GM21825 (cell line): ENCODE measurements around the gene IL1B.
"Not testable (repeated sequence)": the region's sequence is repeated elsewhere in the genome, so short reads cannot be mapped to it uniquely, and the experiment has no call there.

Experiments used
- ATAC-seq: cut with Tn5 transposase; IDR thresholded peaks from one replicate; pipeline ENCODE4 v1.9.1; 2021; ENCODE audit warnings: mild to moderate bottlenecking, moderate library complexity; ENCODE audit not compliant: unreplicated experiment

Gene IL1B

DNA sequence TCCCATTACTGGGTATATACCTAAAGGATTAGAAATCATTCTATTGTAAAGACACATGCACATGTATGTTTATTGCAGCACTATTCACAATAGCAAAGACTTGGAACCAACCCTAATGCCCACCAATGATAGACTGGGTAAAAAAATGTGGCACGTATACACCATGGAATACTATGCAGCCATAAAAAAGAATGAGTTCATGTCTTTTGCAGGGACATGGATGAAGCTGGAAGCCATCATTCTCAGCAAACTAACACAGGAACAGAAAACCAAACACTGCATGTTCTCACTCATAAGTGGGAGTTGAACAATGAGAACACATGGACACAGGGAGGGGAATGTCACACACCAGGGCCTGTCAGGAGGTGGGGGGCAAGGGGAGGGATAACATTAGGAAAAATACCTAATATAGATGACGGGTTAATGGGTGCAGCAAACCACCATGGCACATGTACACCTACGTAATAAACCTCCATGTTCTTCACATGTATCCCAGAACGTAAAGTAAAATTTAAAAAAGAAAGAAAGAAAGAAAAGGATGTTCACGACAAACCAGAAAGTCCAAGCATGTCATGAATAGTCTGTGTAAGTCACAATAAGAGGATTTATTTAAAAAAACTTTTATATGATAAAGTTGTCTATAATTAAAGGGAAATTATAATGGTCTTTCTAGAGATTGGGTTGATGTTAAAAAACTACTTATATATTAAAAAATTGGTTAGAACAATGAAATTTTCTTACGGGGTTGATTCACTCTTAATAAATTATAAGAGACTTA is 23.0 kb upstream of the IL1B start:
- ATAC-seq, result not testable (repeated sequence)

DNA sequence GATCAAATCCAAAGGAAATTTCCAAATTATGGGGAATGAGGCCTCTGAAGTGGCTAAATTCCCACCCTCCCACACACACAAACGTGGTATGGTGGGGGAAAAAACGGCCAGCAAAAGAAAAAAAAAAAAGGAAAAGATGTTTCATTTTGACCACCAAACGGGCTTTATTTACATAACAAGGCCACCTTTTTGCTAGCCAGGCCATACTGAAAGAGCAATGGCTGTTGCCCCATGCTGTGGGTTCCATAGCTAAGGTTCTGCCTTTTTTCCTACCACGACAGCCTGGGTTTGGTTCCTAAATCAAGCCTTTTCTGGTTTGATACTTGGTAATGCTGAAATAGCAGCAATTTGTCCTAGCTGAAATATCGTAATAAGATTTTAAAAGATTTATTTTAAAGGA is 14.0 kb upstream of the IL1B start:
- no peak for ATAC-seq

DNA sequence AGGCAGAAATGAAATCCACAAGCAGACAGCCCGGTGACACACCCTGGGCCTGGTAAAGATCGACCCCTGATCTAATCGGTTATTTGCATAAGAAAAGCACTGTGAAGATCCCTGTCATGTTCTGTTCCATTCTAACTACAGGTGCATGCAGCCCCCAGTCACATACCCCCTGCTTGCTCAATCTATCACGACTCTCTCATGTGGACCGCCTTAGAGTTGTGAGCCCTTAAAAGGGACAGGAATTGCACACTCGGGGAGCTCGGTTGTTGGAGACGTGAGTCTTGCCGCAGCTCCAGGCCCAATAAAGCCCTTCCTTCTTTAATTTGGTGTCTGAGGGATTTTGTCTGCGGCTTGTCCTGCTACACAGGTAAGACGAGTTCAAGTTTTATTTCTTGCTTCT is 13.4 kb upstream of the IL1B start:
- no peak for ATAC-seq

GRCh38 chr2:112848833-112849232 is 12.3 kb upstream of the IL1B start:
- ATAC-seq, result no peak

DNA sequence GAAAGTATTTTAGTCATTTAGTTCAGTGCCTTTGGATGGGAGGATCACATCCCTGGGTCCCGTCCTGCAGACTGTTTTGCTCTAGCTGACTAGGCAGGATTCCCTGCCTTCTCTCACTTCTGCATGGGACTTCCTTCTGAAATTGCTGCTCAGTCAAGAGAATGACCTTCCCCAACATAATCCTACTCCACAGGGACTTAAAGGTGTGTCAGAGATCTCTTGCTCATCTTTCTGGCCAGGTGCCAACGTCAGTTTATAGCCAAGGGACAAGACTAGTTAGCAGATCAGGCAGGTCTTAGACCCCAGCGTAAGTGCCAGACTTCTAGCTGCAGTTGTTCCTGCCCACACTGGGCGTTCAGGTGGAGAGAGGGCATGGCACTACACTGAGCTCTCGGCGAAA is 9.5 kb upstream of the IL1B start:
- no peak for ATAC-seq

GRCh38 chr2:112843836-112844235 is 7.3 kb upstream of the IL1B start:
- ATAC-seq, result no peak

GRCh38 chr2:112843288-112843687 is 6.7 kb upstream of the IL1B start:
- ATAC-seq, result no peak

GRCh38 chr2:112841295-112842044 is 4.9 kb upstream of the IL1B start:
- no peak for ATAC-seq

DNA sequence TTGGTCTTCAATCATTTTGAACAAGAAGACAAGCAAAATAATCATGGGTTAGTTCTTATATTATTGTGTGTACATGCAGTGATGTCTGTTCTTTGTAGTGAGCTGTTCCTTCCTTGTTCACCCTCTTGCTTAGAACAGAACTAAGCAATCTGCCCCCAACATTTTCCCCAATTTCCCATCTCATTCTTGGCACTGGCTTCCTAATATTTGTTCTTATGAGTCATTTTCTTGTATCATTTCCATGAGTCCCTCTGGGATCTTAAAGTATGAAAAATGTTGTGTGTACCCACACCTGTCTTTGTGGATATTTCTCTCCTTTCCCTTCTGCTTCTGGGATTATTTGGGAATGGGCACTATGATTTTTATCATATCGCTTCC is 3.5 kb upstream of the IL1B start:
- ATAC-seq, result no peak

- no peak for ATAC-seq
Measured at GRCh38 chr2:112839407-112840067, 3.0 kb upstream of the IL1B start.

DNA sequence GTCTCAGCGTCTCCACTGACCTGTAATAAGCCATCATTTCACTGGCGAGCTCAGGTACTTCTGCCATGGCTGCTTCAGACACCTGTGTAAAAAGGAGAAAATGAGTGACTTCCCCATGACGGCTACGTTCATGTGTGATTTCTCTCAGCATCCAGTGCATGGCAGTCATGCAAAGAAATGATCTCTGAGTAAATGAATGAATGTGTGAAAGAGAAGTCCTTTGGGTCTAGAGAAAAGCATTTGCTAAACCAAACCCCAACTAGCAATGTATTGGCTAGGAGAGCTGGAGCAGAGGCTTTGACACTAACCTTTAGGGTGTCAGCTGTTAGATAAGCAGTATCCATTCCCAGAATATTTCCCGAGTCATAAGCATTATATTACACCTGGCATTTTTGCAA is 417 bp downstream of the IL1B start:
- ATAC-seq, result no peak

- no peak for ATAC-seq
Measured at GRCh38 chr2:112835536-112836162, 930 bp downstream of the IL1B start.

DNA sequence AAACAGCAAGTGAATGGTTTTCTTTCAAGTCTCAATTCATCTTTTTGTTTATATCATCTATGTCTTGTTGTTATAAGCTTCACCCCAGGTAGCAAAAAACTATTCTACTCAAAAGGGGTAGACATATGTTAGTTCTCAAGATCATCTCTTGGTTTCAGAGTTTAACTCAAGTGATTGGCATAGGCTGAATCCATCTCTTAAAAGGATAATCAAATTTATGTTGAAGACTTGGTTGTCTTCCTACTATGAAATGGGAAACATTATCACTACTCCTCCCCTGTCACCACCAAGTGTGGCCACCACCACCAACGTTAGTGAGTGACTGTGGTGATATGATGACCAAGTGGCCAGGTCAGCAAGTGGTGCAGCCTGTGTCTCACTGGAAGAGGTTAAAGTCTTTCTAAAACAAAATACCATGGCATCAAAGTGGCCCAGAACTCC is 1.5 kb downstream of the IL1B start:
- ATAC-seq, result no peak

- no peak for ATAC-seq
Measured at GRCh38 chr2:112834396-112835037, 2.1 kb downstream of the IL1B start.

DNA sequence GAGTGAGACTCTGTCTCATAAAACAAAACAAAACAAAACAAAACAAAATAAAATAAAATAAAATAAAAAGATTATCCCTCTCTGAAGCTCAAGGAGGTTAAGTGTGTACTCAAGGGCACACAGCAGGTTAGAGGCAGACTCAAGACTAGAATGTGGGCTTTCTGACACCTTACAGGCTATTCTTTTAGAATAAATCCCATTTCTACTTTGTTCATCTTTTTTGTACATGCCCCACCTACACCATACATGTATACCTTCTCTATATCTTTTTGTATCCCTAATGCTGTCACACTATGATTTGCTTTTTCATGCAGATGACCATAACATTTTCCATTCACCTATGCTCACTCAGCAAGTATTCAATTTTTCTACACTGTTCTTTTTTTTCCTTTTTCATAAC is 2.6 kb downstream of the IL1B start:
- no peak for ATAC-seq

DNA sequence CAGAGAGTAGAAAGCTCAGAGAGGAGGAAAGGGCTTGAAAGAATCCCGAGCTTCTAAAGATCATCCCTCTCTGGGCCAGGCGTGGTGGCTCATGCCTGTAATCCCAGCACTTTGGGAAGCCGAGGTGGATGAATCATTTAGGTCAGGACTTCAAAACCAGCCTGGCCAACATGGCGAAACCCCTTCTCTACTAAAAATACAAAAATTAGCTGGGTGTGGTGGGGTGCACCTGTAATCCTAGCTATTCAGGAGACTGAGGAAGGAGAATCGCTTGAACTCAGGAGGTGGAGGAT is 3.0 kb downstream of the IL1B start:
- ATAC-seq, result not testable (repeated sequence)

DNA sequence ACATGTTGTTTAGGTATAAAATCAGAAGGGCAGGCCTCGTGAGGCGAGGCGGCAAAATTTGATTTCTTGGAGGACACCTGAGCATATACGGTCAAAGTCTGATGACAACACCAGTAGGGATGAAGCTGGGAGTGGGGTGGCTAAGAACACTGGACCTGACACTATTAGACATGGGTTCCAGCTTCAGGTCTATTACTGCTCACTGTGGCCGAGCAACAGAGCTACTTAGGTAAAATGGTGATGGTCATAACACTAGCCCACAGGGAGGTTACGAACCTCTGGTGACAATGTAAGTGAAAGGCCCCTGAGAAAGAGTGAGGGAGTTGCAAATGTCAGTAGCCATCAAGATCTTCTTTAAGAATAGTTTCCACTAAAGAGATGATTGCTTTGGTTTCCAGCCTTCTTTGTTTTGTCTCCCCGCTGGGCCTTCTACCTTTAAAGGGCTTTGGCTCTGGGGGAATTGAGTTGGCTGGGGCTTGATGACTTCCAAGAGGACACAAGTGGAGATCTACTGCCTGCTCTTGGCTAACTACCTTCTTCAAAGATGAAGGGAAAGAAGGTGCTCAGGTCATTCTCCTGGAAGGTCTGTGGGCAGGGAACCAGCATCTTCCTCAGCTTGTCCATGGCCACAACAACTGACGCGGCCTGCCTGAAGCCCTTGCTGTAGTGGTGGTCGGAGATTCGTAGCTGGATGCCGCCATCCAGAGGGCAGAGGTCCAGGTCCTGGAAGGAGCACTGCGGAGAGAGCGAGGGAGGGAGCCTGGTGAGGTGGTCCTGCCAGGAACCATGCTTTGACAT is 3.5 kb downstream of the IL1B start:
- ATAC-seq, result no peak

DNA sequence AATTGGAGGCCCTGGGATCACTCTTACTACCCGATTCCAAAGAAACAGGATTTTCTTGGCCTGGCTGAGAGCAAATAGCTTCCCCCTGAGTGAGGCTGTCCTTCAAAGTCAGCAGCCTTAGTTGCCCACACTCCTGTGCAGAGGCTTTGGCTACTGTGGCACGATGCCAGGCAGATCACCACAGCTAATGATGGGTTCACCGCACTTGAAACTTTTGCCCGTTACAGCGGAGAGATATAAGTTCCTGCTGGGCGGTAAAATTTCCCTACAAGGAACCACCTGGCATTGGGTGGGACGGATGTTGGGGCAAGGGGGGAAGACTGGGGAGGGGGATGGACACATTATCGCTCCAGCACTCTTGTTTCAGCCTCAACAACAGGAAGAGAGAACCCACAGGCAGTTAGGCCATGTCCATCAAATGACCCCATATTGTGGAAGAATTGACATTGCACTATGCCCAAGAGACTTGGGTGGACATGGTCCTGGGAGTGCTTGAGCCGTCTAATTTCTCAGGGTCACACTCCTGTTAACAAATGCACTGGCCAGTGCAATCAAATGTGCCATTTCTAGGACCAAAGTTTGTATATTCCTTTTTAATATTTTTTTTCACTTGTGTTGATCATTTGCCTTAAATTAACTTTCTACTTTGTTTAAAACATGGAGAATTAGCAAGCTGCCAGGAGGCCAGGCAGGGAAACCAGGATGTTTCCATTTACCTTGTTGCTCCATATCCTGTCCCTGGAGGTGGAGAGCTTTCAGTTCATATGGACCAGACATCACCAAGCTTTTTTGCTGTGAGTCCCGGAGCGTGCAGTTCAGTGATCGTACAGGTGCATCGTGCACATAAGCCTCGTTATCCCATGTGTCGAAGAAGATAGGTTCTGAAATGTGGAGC is 4.4 kb downstream of the IL1B start:
- no peak for ATAC-seq

- ATAC-seq, result no peak
Measured at GRCh38 chr2:112831513-112831845, 5.1 kb downstream of the IL1B start.
